ENCODE data around the gene INTS14. TPM values are rescaled to one million over a fixed set of nuclear protein-coding genes. Genes with fewer than 3 reads are reported as not detected.

INTS14 gene
- total and polyA plus RNA-seq, 9 of the 15 experiments (the other 6 are each of a cell fraction or from before 2014, with no cell fraction given), result 30.5 to 92.4 (median 46.5) TPM

DNA sequence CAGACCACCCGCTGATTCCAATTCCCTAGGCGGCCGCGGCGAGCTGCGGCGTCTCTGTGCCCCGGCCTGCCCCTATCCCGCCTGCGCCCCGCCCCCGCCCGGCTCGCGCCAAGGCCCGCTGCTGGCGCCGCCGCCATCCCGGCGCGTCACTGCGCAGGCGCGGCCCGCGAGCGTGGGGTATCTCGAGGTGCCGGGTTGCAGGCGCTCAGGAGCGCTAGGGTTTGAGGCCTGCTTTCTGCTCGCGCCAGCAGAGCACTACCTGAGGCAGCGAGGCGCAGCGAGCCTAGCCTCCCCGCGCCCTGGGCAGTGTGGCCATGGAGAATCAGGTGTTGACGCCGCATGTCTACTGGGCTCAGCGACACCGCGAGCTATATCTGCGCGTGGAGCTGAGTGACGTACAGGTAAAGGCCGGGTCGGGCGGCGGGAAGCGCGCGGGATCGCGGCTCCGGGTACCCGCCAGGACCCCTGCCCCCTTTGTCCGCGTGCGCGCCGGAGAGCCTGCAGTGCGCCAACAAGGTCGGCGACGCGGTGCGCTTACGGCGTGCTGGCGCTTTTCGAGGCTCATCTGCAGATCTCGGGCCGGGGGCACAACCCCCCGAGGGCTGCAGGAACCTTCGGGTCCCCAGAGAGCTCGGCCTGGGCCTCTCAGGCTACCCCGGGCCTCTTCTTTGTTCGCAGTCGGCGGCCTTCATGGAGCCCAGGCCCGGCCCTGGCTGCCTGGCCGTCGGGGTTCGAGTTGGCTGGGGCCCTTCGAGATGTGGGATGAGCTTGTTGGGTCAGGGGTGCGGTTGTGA lies 80.4 kb downstream of the INTS14 start, which contains the start of gene HACD3 (continued):
- TF ChIP-seq VEZF1 (CRISPR knock-in tag; IDR thresholded peaks at IDR 0.05) (peak; percentile 71), CTCFL (IDR thresholded peaks at IDR 0.05; ENCODE audit: borderline replicate concordance, insufficient read depth, low read depth, low read length, poor library complexity, severe bottlenecking) (no peak), NFYB (IDR thresholded peaks at IDR 0.05; ENCODE audit: extremely low read depth, insufficient read length) (no peak), CBFA2T3 (IDR thresholded peaks at IDR 0.05) (no peak), HDAC3 (IDR thresholded peaks at IDR 0.05; ENCODE audit: borderline replicate concordance, partially characterized antibody) (no peak), PCBP1 (IDR thresholded peaks at IDR 0.05; ENCODE audit: low read depth, low read length, poor library complexity, severe bottlenecking) (no peak), BMI1 (IDR thresholded peaks at IDR 0.05; ENCODE audit: low read length) (no peak), FOXM1 (IDR thresholded peaks at IDR 0.05; ENCODE audit: low read depth) (no peak), FOXM1 (CRISPR knock-in tag; IDR thresholded peaks at IDR 0.05; ENCODE audit: low read depth) (0 out of 2 replicates have a peak, but pooled peaks have one; percentile 61), PRMT5 (CRISPR knock-in tag; IDR thresholded peaks at IDR 0.05) (no peak), ZNF778 (CRISPR knock-in tag; IDR thresholded peaks at IDR 0.05) (no peak), SNAPC5 (CRISPR knock-in tag; IDR thresholded peaks at IDR 0.05) (no peak), POU5F1 (IDR thresholded peaks at IDR 0.05; ENCODE audit: borderline replicate concordance, low read depth, low read length, partially characterized antibody) (peak; percentile 33), RAD51 (IDR thresholded peaks at IDR 0.05; ENCODE audit: borderline replicate concordance, low read depth) (no peak), ZBTB2 (IDR thresholded peaks at IDR 0.05) (peak; percentile 42; the same call in 1 of the 2 replicates), SIN3A (IDR thresholded peaks at IDR 0.05; ENCODE audit: borderline replicate concordance in 2 of 2, control insufficient read depth in 1 of 2, low read depth in 2 of 2, low read length in 2 of 2) (peak; percentile 31 to 66; a peak in 3 of 4 replicates)
- TF ChIP-seq, protein P1, sequence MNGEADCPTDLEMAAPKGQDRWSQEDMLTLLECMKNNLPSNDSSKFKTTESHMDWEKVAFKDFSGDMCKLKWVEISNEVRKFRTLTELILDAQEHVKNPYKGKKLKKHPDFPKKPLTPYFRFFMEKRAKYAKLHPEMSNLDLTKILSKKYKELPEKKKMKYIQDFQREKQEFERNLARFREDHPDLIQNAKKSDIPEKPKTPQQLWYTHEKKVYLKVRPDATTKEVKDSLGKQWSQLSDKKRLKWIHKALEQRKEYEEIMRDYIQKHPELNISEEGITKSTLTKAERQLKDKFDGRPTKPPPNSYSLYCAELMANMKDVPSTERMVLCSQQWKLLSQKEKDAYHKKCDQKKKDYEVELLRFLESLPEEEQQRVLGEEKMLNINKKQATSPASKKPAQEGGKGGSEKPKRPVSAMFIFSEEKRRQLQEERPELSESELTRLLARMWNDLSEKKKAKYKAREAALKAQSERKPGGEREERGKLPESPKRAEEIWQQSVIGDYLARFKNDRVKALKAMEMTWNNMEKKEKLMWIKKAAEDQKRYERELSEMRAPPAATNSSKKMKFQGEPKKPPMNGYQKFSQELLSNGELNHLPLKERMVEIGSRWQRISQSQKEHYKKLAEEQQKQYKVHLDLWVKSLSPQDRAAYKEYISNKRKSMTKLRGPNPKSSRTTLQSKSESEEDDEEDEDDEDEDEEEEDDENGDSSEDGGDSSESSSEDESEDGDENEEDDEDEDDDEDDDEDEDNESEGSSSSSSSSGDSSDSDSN (IDR thresholded peaks at IDR 0.05; ENCODE audit: borderline replicate concordance in 1 of 2, low read depth in 2 of 2, low read length in 2 of 2), result peak in 1 of 2 experiments; percentile 27; a peak in 1 of 4 replicates
